IMR-90 (cell line): Measurements from ENCODE around the gene WDR46. TPM values are rescaled to one million over a fixed set of nuclear protein-coding genes. Genes with fewer than 3 reads are reported as not detected.

Experiments
- ATAC-seq: fragments of 200-7000 bp; cut with Tn5 transposase; 2 replicates; pipeline ENCODE4 v1.9.1; 2020; ENCODE audit warnings: low read depth, mild to moderate bottlenecking, moderate library complexity
- BruUV-seq: library from RNA; stranded (reverse); fragments of 400-500 nt; replicated peaks from 2 replicates; lab custom pipeline; 2021; lab: Mats Ljungman, UMichigan
- CTCF ChIA-PET: fragments of 300-600 bp; formaldehyde crosslinking; extraction: SDS; loops from one replicate; lab custom pipeline; 2021; ENCODE audit warnings: antibody characterized with exemption; lab: Yijun Ruan, JAX
- POLR2A ChIA-PET: fragments of 300-600 bp; sonication (Branson Sonifier 250); formaldehyde crosslinking; loops from one replicate; lab custom pipeline; 2022; ENCODE audit warnings: antibody characterized with exemption; ENCODE audit not compliant: unreplicated experiment; lab: Charles Lee
- DNase-seq: peaks from one replicate; pipeline ENCODE4 v3.0.0; 2013
- H2AFZ ChIP-seq: replicated peaks from 2 replicates; pipeline ENCODE3; 2013; ENCODE audit warnings: low read length, mild to moderate bottlenecking; ENCODE audit not compliant: poor library complexity
- H2AK5ac ChIP-seq: 2 replicates; pipeline ENCODE4 v1.6.1; 2013; ENCODE audit warnings: low read depth, low read length, inconsistent platforms
- H2AK9ac ChIP-seq: replicated peaks from 2 replicates; pipeline ENCODE3; 2013; ENCODE audit warnings: mild to moderate bottlenecking, low read depth, low read length, moderate library complexity; ENCODE audit not compliant: poor library complexity
- H2BK120ac ChIP-seq: 2 replicates; pipeline ENCODE4 v1.6.1; 2013; ENCODE audit warnings: low read depth, low read length, inconsistent platforms
- H2BK15ac ChIP-seq: 3 replicates; pipeline ENCODE4 v1.6.1; 2013; ENCODE audit warnings: low read depth, low read length, inconsistent platforms
- H2BK20ac ChIP-seq: 2 replicates; pipeline ENCODE4 v1.6.1; 2013; ENCODE audit warnings: low read depth, mild to moderate bottlenecking, inconsistent platforms, low read length, moderate library complexity
- H2BK5ac ChIP-seq: 2 replicates; pipeline ENCODE4 v1.6.1; 2013; ENCODE audit warnings: mild to moderate bottlenecking, low read depth, low read length, inconsistent platforms; ENCODE audit not compliant: poor library complexity, severe bottlenecking
- H3K14ac ChIP-seq: replicated peaks from 2 replicates; pipeline ENCODE4 v1.6.1; 2013; ENCODE audit warnings: low read depth, low read length, inconsistent platforms
- H3K18ac ChIP-seq: 2 replicates; pipeline ENCODE4 v1.6.1; 2013; ENCODE audit warnings: low read depth, low read length, control low read depth
- H3K23ac ChIP-seq: 2 replicates; pipeline ENCODE4 v1.6.1; 2013; ENCODE audit warnings: low read depth, low read length, inconsistent platforms
- H3K27ac ChIP-seq: 2 replicates; pipeline ENCODE4 v1.5.1; 2013; ENCODE audit warnings: mild to moderate bottlenecking, control low read depth, low read length; ENCODE audit not compliant: insufficient read depth
- H3K27me3 ChIP-seq: 2 replicates; pipeline ENCODE4 v1.6.1; 2013; ENCODE audit warnings: low read length; ENCODE audit not compliant: control insufficient read depth, insufficient read depth
- H3K36me3 ChIP-seq: 2 replicates; pipeline ENCODE4 v1.6.1; 2013; ENCODE audit warnings: low read length, mixed read lengths; ENCODE audit not compliant: control insufficient read depth, insufficient read depth
- H3K4ac ChIP-seq: 2 replicates; pipeline ENCODE4 v1.6.1; 2013; ENCODE audit warnings: low read depth, low read length, inconsistent platforms
- H3K4me1 ChIP-seq: 2 replicates; pipeline ENCODE4 v1.6.1; 2013; ENCODE audit warnings: low read length, mixed read lengths; ENCODE audit not compliant: control insufficient read depth, insufficient read depth
- H3K4me2 ChIP-seq: 2 replicates; pipeline ENCODE4 v1.6.1; 2013; ENCODE audit warnings: low read depth, mild to moderate bottlenecking, control low read depth, low read length, moderate library complexity
- H3K4me3 ChIP-seq: 2 replicates; pipeline ENCODE4 v1.5.1; 2013; ENCODE audit warnings: low read depth, mild to moderate bottlenecking, control low read depth, low read length, moderate library complexity; ENCODE audit not compliant: insufficient read depth
- H3K56ac ChIP-seq: 2 replicates; pipeline ENCODE4 v1.6.1; 2013; ENCODE audit warnings: low read length, inconsistent platforms; ENCODE audit not compliant: insufficient read depth; ENCODE audit errors: extremely low read depth
- H3K79me1 ChIP-seq, 2 experiments: 2 replicates each; pipeline ENCODE4 v1.6.1; 2013; ENCODE audit warnings: low read length in 2 of 2, inconsistent platforms in 1 of 2, low read depth in 1 of 2
- H3K9ac ChIP-seq: 2 replicates; pipeline ENCODE4 v1.6.1; 2013; ENCODE audit warnings: low read depth, low read length, control low read depth
- H3K9me1 ChIP-seq: 2 replicates; pipeline ENCODE4 v1.6.1; 2013; ENCODE audit warnings: low read length, inconsistent platforms; ENCODE audit not compliant: insufficient read depth
- H3K9me3 ChIP-seq: 2 replicates; pipeline ENCODE4 v1.6.1; 2013; ENCODE audit warnings: low read length; ENCODE audit not compliant: control insufficient read depth, insufficient read depth
- H4K20me1 ChIP-seq: 2 replicates; pipeline ENCODE4 v1.6.1; 2013; ENCODE audit warnings: low read length, inconsistent platforms; ENCODE audit not compliant: insufficient read depth
- H4K5ac ChIP-seq: 2 replicates; pipeline ENCODE4 v1.6.1; 2013; ENCODE audit warnings: mild to moderate bottlenecking, low read depth, low read length, control low read depth
- H4K8ac ChIP-seq, 2 experiments: 2 replicates each; pipeline ENCODE4 v1.6.1; 2013; ENCODE audit warnings: low read depth in 2 of 2, low read length in 2 of 2, control low read depth in 1 of 2, inconsistent platforms in 1 of 2
- H4K91ac ChIP-seq: 2 replicates; pipeline ENCODE4 v1.6.1; 2013; ENCODE audit warnings: low read depth, low read length, inconsistent platforms; ENCODE audit not compliant: insufficient read depth
- BHLHE40 ChIP-seq: fragments of 150-350 bp; IDR thresholded peaks from 2 replicates; pipeline ENCODE4 v1.6.1; 2016; ENCODE audit warnings: mild to moderate bottlenecking, low read depth, low read length
- CHD1 ChIP-seq: IDR thresholded peaks from 2 replicates; pipeline ENCODE4 v1.6.1; 2012; ENCODE audit warnings: low read depth, low read length, improper control_type of control experiment
- MAFK ChIP-seq: IDR thresholded peaks from 2 replicates; pipeline ENCODE4 v1.6.1; 2012; ENCODE audit warnings: low read depth, low read length, improper control_type of control experiment
- MAZ ChIP-seq: IDR thresholded peaks from 2 replicates; pipeline ENCODE4 v1.6.1; 2012; ENCODE audit warnings: low read depth, mild to moderate bottlenecking, low read length, improper control_type of control experiment, moderate library complexity, borderline replicate concordance
- NFE2L2 ChIP-seq: fragments of 150-350 bp; IDR thresholded peaks from 2 replicates; pipeline ENCODE4 v1.6.1; 2016; ENCODE audit warnings: low read depth, mild to moderate bottlenecking, low read length
- RCOR1 ChIP-seq: IDR thresholded peaks from 2 replicates; pipeline ENCODE4 v1.6.1; 2012; ENCODE audit warnings: mild to moderate bottlenecking, low read length, improper control_type of control experiment; ENCODE audit not compliant: insufficient replicate concordance
- RFX5 ChIP-seq: IDR thresholded peaks from 2 replicates; pipeline ENCODE4 v1.8.0; 2012; ENCODE audit warnings: low read depth, mild to moderate bottlenecking, low read length, moderate library complexity
- SMC3 ChIP-seq: fragments of 150-350 bp; IDR thresholded peaks from 2 replicates; pipeline ENCODE4 v1.6.1; 2016; ENCODE audit warnings: low read depth, mild to moderate bottlenecking, antibody characterized with exemption, low read length, moderate library complexity
- WGBS, 2 experiments: methylation state at CpG; one replicate each; pipeline versions ENCODE4 v1.1.5 to v1.1.7; 2013; ENCODE audit warnings: missing lambda C conversion rate in 2 of 2; ENCODE audit not compliant: insufficient read length in 1 of 2; ENCODE audit errors: extremely low coverage in 2 of 2; 5-methylcytosine and 5-hydroxymethylcytosine counted together
- dilution Hi-C: fragments of 300-500 bp; cut with HindIII; formaldehyde crosslinking; loops from one replicate; pipeline ENCODE4 v1.14.3; 2018; ENCODE audit warnings: low sequenced_read_pairs; ENCODE audit not compliant: unreplicated experiment
- in situ Hi-C: fragments of 300-500 bp; cut with MboI; formaldehyde crosslinking; loops from 3 replicates; pipeline ENCODE4 v1.14.3; 2019; ENCODE audit warnings: low sequenced_read_pairs, inconsistent platforms, mixed read lengths
- intact Hi-C: fragments of 100-400 bp; cut with micrococcal nuclease; formaldehyde crosslinking; loops from 2 replicates; pipeline ENCODE4 v1.10.0; 2022
- polyA plus RNA-seq, 3 experiments: library from polyadenylated mRNA; depleted of rRNA; stranded (reverse); fragments of >200 nt; gene quantifications; 2 replicates each; pipeline ENCODE4 v1.2.3, GENCODE V29; 2012; ENCODE audit warnings: low replicate concordance in 1 of 3
- total RNA-seq: library from RNA; depleted of rRNA; stranded (reverse); fragments of >200 nt; gene quantifications from 2 replicates; pipeline ENCODE4 v1.2.3, GENCODE V29; 2012
- TF ChIP-seq, protein P1 (sequence below): conservative IDR thresholded peaks from 2 replicates; pipeline ENCODE4 v1.5.1; 2012; ENCODE audit warnings: mild to moderate bottlenecking, low read depth, low read length, improper control_type of control experiment
- TF ChIP-seq, protein P2 (sequence below): fragments of 150-350 bp; IDR thresholded peaks from 2 replicates; pipeline ENCODE4 v1.6.1; 2017; ENCODE audit warnings: mild to moderate bottlenecking, antibody characterized with exemption, low read length, low read depth

The WDR46 gene
- total and polyA plus RNA-seq, 2 of the 4 experiments (the other 2 are of a cell fraction) = 73.8 to 81.6 TPM

DNA sequence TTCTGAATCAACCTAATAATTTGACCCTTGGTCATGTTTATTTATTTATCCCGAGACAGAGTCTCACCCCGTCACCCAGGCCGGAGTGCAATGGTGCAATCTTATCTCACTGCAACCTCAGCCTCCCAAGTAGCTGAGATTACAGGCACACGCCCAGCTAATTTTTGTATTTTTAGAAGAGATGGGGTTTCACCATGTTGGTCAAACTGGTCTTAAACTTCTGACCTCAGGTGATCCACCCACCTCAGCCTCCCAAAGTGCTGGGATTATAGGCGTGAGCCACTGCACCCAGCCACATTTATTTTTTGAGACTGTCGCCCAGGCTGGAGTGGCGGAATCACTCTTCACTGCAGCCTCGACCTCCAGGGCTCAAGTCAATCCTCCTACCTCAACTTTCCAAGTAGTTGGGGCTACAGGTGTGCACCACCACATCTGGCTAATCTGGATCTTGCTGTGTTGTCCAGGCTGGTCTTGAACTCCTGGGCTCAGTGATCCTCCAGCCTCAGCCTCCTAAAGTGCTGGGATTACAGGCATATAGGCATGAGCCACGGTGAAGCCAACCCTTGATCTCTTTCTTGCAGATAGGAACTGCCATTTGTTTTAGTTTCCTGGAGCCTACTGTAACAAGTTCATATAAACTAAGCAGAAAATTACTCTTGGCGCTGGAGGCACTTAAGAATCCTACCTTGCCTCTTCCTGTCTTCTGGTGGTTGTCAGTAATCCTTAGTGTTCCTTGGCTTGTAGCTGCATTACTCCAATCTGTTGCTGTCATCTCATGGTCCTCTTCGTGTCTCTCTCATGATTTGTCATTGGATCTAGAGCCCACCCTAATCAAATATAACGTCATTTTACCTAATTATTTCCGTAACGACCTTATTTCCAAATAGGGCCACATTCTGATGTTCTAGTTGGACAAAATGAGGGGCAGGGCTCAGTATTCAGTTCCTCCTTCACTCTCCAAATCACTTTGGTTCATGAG is 14.8 kb downstream of the WDR46 start:
- Histone ChIP-seq H2BK15ac (no peak overlapping the region), H4K91ac (no peak overlapping the region), H3K9me1 (peaks cover 9% of the 10 kb centered on the region), H2AK9ac (no peak overlapping the region), H3K23ac (peak overlapping the region; percentile 82), H2BK120ac (no peak overlapping the region), H3K18ac (no peak overlapping the region), H2BK5ac (no peak overlapping the region), H3K4me1 (peaks cover 14% of the 10 kb centered on the region), H3K36me3 (peaks cover 47% of the 10 kb centered on the region), H3K4ac (no peak overlapping the region), H4K20me1 (peaks cover 71% of the 10 kb centered on the region), H3K4me2 (peak overlapping the region; percentile 84), H3K4me3 (no peak overlapping the region), H3K9me3 (no peaks in the 10 kb centered on the region), H4K8ac (no peak overlapping the region; a peak in 1 of 4 replicates), H3K79me1 (peaks cover 28 to 65% of the 10 kb centered on the region in 2 experiments), H3K27ac (no peak overlapping the region), H2BK20ac (no peak overlapping the region), H2AK5ac (no peak overlapping the region), H3K27me3 (no peaks in the 10 kb centered on the region), H3K9ac (peak overlapping the region; percentile 31; the same call in 1 of the 2 replicates), H4K5ac (no peak overlapping the region), H3K14ac (no peak overlapping the region; the same call in 1 of the 2 replicates), H3K56ac (no peak overlapping the region), H2AFZ (no peak overlapping the region)
- intact Hi-C loops (no loop called here), dilution Hi-C loops (no loop called here), in situ Hi-C loops (no loop called here)
- 86% methylated on average over 4 of the region's 14 CpGs; no CpG with 5 or more reads in 1 of the 2 experiments for WGBS, 2 experiments
- ChIA-PET CTCF (no interaction called here), POLR2A (no interaction called here)
- no peak for ATAC-seq
- BruUV-seq = no TSS peak
- TF ChIP-seq, protein P1, sequence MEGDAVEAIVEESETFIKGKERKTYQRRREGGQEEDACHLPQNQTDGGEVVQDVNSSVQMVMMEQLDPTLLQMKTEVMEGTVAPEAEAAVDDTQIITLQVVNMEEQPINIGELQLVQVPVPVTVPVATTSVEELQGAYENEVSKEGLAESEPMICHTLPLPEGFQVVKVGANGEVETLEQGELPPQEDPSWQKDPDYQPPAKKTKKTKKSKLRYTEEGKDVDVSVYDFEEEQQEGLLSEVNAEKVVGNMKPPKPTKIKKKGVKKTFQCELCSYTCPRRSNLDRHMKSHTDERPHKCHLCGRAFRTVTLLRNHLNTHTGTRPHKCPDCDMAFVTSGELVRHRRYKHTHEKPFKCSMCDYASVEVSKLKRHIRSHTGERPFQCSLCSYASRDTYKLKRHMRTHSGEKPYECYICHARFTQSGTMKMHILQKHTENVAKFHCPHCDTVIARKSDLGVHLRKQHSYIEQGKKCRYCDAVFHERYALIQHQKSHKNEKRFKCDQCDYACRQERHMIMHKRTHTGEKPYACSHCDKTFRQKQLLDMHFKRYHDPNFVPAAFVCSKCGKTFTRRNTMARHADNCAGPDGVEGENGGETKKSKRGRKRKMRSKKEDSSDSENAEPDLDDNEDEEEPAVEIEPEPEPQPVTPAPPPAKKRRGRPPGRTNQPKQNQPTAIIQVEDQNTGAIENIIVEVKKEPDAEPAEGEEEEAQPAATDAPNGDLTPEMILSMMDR = no peak
- no peak for TF ChIP-seq BHLHE40
- no peak for TF ChIP-seq NFE2L2
- no peak for TF ChIP-seq SMC3
- no peak for TF ChIP-seq CHD1
- no peak for TF ChIP-seq MAFK
- TF ChIP-seq RCOR1 = no peak
- TF ChIP-seq MAZ = no peak
- TF ChIP-seq, protein P2, sequence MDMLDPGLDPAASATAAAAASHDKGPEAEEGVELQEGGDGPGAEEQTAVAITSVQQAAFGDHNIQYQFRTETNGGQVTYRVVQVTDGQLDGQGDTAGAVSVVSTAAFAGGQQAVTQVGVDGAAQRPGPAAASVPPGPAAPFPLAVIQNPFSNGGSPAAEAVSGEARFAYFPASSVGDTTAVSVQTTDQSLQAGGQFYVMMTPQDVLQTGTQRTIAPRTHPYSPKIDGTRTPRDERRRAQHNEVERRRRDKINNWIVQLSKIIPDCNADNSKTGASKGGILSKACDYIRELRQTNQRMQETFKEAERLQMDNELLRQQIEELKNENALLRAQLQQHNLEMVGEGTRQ = no peak
- no peak for TF ChIP-seq RFX5
- DNase-seq = no peak
